PFSK-1 (cell line): ENCODE measurements around the gene ZNF280A.

Source experiments
- FOXP2 ChIP-seq: optimal IDR thresholded peaks from 2 replicates; pipeline ENCODE3; 2011; ENCODE audit warnings: borderline replicate concordance, control low read depth, inconsistent platforms; ENCODE audit not compliant: insufficient read depth; ENCODE audit errors: extremely low read length, extremely low read depth
- POLR2AphosphoS5 ChIP-seq: IDR thresholded peaks from 2 replicates; pipeline ENCODE4 v1.6.1; 2012; ENCODE audit warnings: low read depth, mild to moderate bottlenecking, control low read depth, low read length, moderate library complexity
- REST ChIP-seq, 2 experiments: IDR thresholded peaks; 2 replicates each; pipeline versions ENCODE4 v1.6.1 to v1.8.0; 2011 to 2012; ENCODE audit warnings: low read depth in 2 of 2, low read length in 2 of 2, control low read depth in 1 of 2, inconsistent platforms in 1 of 2, mild to moderate bottlenecking in 1 of 2, moderate library complexity in 1 of 2; ENCODE audit not compliant: insufficient read depth in 1 of 2
- SIN3A ChIP-seq: IDR thresholded peaks from 2 replicates; pipeline ENCODE4 v1.6.1; 2012; ENCODE audit warnings: mild to moderate bottlenecking, low read length, moderate library complexity, borderline replicate concordance; ENCODE audit not compliant: insufficient read depth
- TAF1 ChIP-seq: IDR thresholded peaks from 2 replicates; pipeline ENCODE4 v1.6.1; 2012; ENCODE audit warnings: low read length, control low read depth, borderline replicate concordance; ENCODE audit not compliant: insufficient read depth

The ZNF280A gene

GRCh38 chr22:22485524-22485923, 34.5 kb downstream of the ZNF280A start:
- TF ChIP-seq FOXP2 (no peak), TAF1 (no peak), POLR2AphosphoS5 (no peak), REST (IDR thresholded peaks at IDR 0.05; ENCODE audit: insufficient read depth in 1 of 2, low read depth in 2 of 2, low read length in 2 of 2) (no peak), SIN3A (no peak)

DNA sequence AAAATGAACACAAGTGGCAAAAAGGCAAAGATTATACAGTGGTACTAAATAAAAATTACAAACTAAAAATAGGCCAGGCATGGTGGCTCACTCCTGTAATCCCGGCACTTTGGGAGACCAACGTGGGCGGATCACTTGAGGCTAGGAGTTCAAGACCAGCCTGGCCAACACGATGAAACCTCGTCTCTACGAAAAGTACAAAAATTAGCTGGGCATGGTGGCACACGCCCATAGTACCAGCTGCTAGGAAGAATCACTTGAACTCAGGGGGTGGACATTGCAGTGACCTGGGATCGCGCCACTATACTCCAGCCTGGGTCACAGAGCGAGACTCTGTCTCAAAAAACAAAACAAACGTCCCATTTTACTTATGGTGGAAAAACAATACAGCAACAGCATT, 36.0 kb downstream of the ZNF280A start:
- TF ChIP-seq FOXP2 = no peak
- TF ChIP-seq TAF1 = no peak
- TF ChIP-seq REST (IDR thresholded peaks at IDR 0.05; ENCODE audit: insufficient read depth in 1 of 2, low read depth in 2 of 2, low read length in 2 of 2) = no peak

DNA sequence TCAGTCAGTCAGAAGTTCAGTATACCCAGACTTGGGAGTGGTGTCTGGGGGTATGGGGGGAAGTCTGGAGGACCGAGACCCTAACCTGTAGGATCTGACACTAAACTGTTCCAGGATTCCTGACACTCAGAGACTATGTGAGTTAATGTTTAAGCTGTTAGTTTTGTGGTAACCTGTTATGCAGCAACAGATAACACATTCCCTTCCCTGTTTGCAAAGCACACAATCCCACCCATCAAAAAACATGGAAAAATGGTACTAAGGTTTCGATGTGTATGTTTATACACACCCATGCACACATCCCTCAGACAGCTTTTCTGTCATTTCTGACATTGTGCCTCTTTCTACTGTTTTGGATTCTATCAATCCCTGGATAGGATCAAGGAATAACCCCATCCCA, 39.1 kb downstream of the ZNF280A start:
- TF ChIP-seq POLR2AphosphoS5 (no peak), SIN3A (no peak), REST (IDR thresholded peaks at IDR 0.05; ENCODE audit: insufficient read depth in 1 of 2, low read depth in 2 of 2, low read length in 2 of 2) (no peak), FOXP2 (no peak), TAF1 (no peak)

- TF ChIP-seq FOXP2 (no peak), POLR2AphosphoS5 (no peak), SIN3A (no peak), TAF1 (no peak), REST (IDR thresholded peaks at IDR 0.05; ENCODE audit: insufficient read depth in 1 of 2, low read depth in 2 of 2, low read length in 2 of 2) (no peak)
These were observed 40.0 kb downstream of the ZNF280A start for GRCh38 chr22:22479999-22480532.

DNA sequence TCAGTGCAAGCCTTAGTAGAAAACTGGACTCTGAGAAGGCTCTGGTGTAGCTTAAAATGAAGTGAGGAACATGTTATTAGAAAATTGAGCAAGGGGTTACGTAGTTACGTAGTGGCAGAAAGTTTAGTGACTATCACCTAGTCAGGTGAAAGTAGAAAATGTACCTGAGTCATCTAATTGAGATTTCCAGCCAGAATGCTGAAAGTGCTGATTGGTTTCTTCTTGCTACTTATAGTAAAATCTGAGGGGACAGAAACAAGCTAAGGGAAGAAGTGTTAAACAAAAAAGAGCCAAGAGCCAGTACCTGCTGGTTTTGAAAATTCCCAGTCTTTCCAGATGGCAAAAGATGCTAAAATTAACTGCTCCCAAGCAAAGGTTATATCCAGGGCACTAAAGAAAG, 41.0 kb downstream of the ZNF280A start:
- TF ChIP-seq FOXP2 (no peak), SIN3A (no peak)

GRCh38 chr22:22478470-22478869, 41.6 kb downstream of the ZNF280A start:
- TF ChIP-seq TAF1 (no peak), REST (IDR thresholded peaks at IDR 0.05; ENCODE audit: insufficient read depth in 1 of 2, low read depth in 2 of 2, low read length in 2 of 2) (no peak), FOXP2 (no peak), POLR2AphosphoS5 (no peak), SIN3A (no peak)
